Measurements from ENCODE around the gene CDC27.

- TF ChIP-seq MYC (IDR thresholded peaks at IDR 0.05; ENCODE audit: low read depth, low read length) (no peak), EZH2 (IDR thresholded peaks at IDR 0.05; ENCODE audit: borderline replicate concordance, low read depth, low read length, severe bottlenecking) (no peak), POLR2A (IDR thresholded peaks at IDR 0.05; ENCODE audit: low read depth, low read length) (no peak), POLR2AphosphoS5 (IDR thresholded peaks at IDR 0.05; ENCODE audit: insufficient read depth, low read depth, low read length) (no peak), GATA2 (IDR thresholded peaks at IDR 0.05; ENCODE audit: insufficient read depth, insufficient read length, low read depth, low read length) (no peak)
- TF ChIP-seq, protein P1, sequence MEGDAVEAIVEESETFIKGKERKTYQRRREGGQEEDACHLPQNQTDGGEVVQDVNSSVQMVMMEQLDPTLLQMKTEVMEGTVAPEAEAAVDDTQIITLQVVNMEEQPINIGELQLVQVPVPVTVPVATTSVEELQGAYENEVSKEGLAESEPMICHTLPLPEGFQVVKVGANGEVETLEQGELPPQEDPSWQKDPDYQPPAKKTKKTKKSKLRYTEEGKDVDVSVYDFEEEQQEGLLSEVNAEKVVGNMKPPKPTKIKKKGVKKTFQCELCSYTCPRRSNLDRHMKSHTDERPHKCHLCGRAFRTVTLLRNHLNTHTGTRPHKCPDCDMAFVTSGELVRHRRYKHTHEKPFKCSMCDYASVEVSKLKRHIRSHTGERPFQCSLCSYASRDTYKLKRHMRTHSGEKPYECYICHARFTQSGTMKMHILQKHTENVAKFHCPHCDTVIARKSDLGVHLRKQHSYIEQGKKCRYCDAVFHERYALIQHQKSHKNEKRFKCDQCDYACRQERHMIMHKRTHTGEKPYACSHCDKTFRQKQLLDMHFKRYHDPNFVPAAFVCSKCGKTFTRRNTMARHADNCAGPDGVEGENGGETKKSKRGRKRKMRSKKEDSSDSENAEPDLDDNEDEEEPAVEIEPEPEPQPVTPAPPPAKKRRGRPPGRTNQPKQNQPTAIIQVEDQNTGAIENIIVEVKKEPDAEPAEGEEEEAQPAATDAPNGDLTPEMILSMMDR (IDR thresholded peaks at IDR 0.05; ENCODE audit: extremely low read depth in 1 of 2, insufficient read depth in 1 of 2, low read depth in 1 of 2, low read length in 2 of 2): no peak
- TF ChIP-seq, protein P2, sequence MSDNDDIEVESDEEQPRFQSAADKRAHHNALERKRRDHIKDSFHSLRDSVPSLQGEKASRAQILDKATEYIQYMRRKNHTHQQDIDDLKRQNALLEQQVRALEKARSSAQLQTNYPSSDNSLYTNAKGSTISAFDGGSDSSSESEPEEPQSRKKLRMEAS (IDR thresholded peaks at IDR 0.05; ENCODE audit: insufficient read depth, insufficient read length): no peak
These were observed 4.9 kb upstream of the CDC27 start for GRCh38 chr17:47193931-47194511.
